Activated CD4-positive, alpha-beta T cell treated with anti-CD3 and anti-CD28 coated beads, Interleukin-2, amount 50 U/mL, for 48 hours (primary cell): Measurements from ENCODE around the gene TMEM30B.

Source experiments
- DNase-seq, 2 experiments: peaks; one replicate each; pipeline ENCODE4 v3.0.0-alpha.2; 2020

Gene TMEM30B

GRCh38 chr14:61229475-61229888, 51.7 kb downstream of the TMEM30B start:
- no peak for DNase-seq

- no peak for DNase-seq
Observed at GRCh38 chr14:61227884-61228591, 53.1 kb downstream of the TMEM30B start.
